T-helper 2 cell treated with Interferon-gamma antibody and Interleukin-4, amounts not matched to agents 100 ng/mL and 5 ng/mL, for 36 hours (primary cell): ENCODE data around the gene NKD1. TPM values are rescaled to one million over a fixed set of nuclear protein-coding genes. Genes with fewer than 3 reads are reported as not detected.
"Not testable (repeated sequence)": the region's sequence is repeated elsewhere in the genome, so short reads cannot be mapped to it uniquely, and the experiment has no call there.

Experiments
- intact Hi-C: fragments of 100-400 bp; cut with micrococcal nuclease; formaldehyde crosslinking; loops from one replicate; pipeline ENCODE4 v1.15.1; 2023
- total RNA-seq: library from RNA; stranded (reverse); gene quantifications from 2 replicates; pipeline ENCODE4 v1.2.3, GENCODE V29; 2022

The NKD1 gene
- 0.75 and 1.1 TPM in 2 replicates for total RNA-seq

GRCh38 chr16:50548125-50548908 lies at the start of gene NKD1:
TSS of gene NKD1 (plus strand) at chr16:50548396. CDS start at chr16:50548554, 158 bp downstream.
- intact Hi-C loops = loop anchor here (5.0 to 10.0 kb wide), 6 partner anchors 39 to 694 kb away; partner anchors contain the start of genes SNX20, TENT4B and ZNF423

- intact Hi-C loops = no loop called here
Observed at GRCh38 chr16:50498431-50499155, 49.6 kb upstream of the NKD1 start.

GRCh38 chr16:50499254-50499653 lies 48.9 kb upstream of the NKD1 start:
- intact Hi-C loops = no loop called here

GRCh38 chr16:50500171-50500874 lies 47.9 kb upstream of the NKD1 start:
- intact Hi-C loops = no loop called here

- intact Hi-C loops = no loop called here
Observed at GRCh38 chr16:50501251-50501650, 46.9 kb upstream of the NKD1 start.

GRCh38 chr16:50501986-50502615 lies 46.1 kb upstream of the NKD1 start:
- intact Hi-C loops = no loop called here

- intact Hi-C loops = no loop called here
Observed at GRCh38 chr16:50502616-50503011, 45.6 kb upstream of the NKD1 start.

- intact Hi-C loops = not testable (repeated sequence)
Observed at GRCh38 chr16:50503868-50504531, 44.2 kb upstream of the NKD1 start.

- intact Hi-C loops = no loop called here
Observed at GRCh38 chr16:50505115-50505514, 43.1 kb upstream of the NKD1 start.

- intact Hi-C loops = no loop called here
Observed at GRCh38 chr16:50505714-50506542, 42.3 kb upstream of the NKD1 start.

- intact Hi-C loops = no loop called here
Observed at GRCh38 chr16:50506543-50506937, 41.7 kb upstream of the NKD1 start.

GRCh38 chr16:50507397-50507796 lies 40.8 kb upstream of the NKD1 start:
- intact Hi-C loops = no loop called here

GRCh38 chr16:50509521-50510341 lies 38.5 kb upstream of the NKD1 start:
- intact Hi-C loops = loop anchor here (1.0 kb wide), 1 partner anchor 295 kb away; no protein-coding TSS in a partner anchor

- intact Hi-C loops = no loop called here
Observed at GRCh38 chr16:50515218-50515617, 33.0 kb upstream of the NKD1 start.

- intact Hi-C loops = no loop called here
Observed at GRCh38 chr16:50516401-50516800, 31.8 kb upstream of the NKD1 start.

- intact Hi-C loops = no loop called here
Observed at GRCh38 chr16:50516890-50517289, 31.3 kb upstream of the NKD1 start.

- intact Hi-C loops = no loop called here
Observed at GRCh38 chr16:50517450-50518252, 30.5 kb upstream of the NKD1 start.

GRCh38 chr16:50519001-50519400 lies 29.2 kb upstream of the NKD1 start:
- intact Hi-C loops = no loop called here
